ENCODE measurements around the gene CSHL1.
"Not testable (repeated sequence)": the region's sequence is repeated elsewhere in the genome, so short reads cannot be mapped to it uniquely, and the experiment has no call there.

The CSHL1 gene

GRCh38 chr17:63917206-63917605, 6.1 kb upstream of the CSHL1 start:
- not testable (repeated sequence) for H3K27me3 Mint-ChIP-seq, H3K36me3 Mint-ChIP-seq, H3K4me3 Mint-ChIP-seq, H3K9me3 Mint-ChIP-seq, ATAC-seq
- Mint-ChIP-seq H3K4me1 (peaks cover 68% of the 10 kb centered on the region), H3K27ac (peak overlapping the region; percentile 34)

- ATAC-seq, result no peak
- no peaks in the 10 kb centered on the region for H3K9me3 Mint-ChIP-seq
- no peak overlapping the region for H3K4me3 Mint-ChIP-seq
- H3K27ac Mint-ChIP-seq, result peak overlapping the region; percentile 26
- peaks cover 69% of the 10 kb centered on the region for H3K4me1 Mint-ChIP-seq
- peaks cover under 1% of the 10 kb centered on the region for H3K27me3 Mint-ChIP-seq
- no peaks in the 10 kb centered on the region for H3K36me3 Mint-ChIP-seq
These were observed 5.6 kb upstream of the CSHL1 start for GRCh38 chr17:63916566-63917185.

- Mint-ChIP-seq H3K27ac (peak overlapping the region; percentile 26), H3K4me1 (peaks cover 69% of the 10 kb centered on the region), H3K4me3 (peak overlapping the region; percentile 68)
- H3K9me3 Mint-ChIP-seq, H3K27me3 Mint-ChIP-seq, H3K36me3 Mint-ChIP-seq: not testable (repeated sequence)
- peak; percentile 73 for ATAC-seq
These were observed 4.7 kb upstream of the CSHL1 start for GRCh38 chr17:63915753-63916152.

GRCh38 chr17:63914471-63914870, 3.4 kb upstream of the CSHL1 start:
- no peak overlapping the region for H3K4me3 Mint-ChIP-seq
- peak overlapping the region; percentile 62 for H3K27ac Mint-ChIP-seq
- H3K27me3 Mint-ChIP-seq, result peaks cover 8% of the 10 kb centered on the region
- H3K4me1 Mint-ChIP-seq, result peaks cover 56% of the 10 kb centered on the region
- H3K36me3 Mint-ChIP-seq, result no peaks in the 10 kb centered on the region
- no peak for ATAC-seq
- H3K9me3 Mint-ChIP-seq, result no peaks in the 10 kb centered on the region

GRCh38 chr17:63911657-63912100, 621 bp upstream of the CSHL1 start:
- Mint-ChIP-seq H3K4me1 (peaks cover 48% of the 10 kb centered on the region), H3K36me3 (no peaks in the 10 kb centered on the region), H3K27me3 (peaks cover 8% of the 10 kb centered on the region), H3K9me3 (no peaks in the 10 kb centered on the region), H3K27ac (no peak overlapping the region), H3K4me3 (no peak overlapping the region)
- ATAC-seq, result peak; percentile 56

- Mint-ChIP-seq H3K36me3 (no peaks in the 10 kb centered on the region), H3K4me3 (no peak overlapping the region), H3K27me3 (peaks cover 8% of the 10 kb centered on the region), H3K9me3 (no peaks in the 10 kb centered on the region), H3K4me1 (peaks cover 33% of the 10 kb centered on the region), H3K27ac (no peak overlapping the region)
- no peak for ATAC-seq
These were observed 962 bp downstream of the CSHL1 start for GRCh38 chr17:63910096-63910495.

GRCh38 chr17:63909586-63909985, 1.5 kb downstream of the CSHL1 start:
- H3K9me3 Mint-ChIP-seq, H3K4me3 Mint-ChIP-seq, ATAC-seq, H3K27ac Mint-ChIP-seq, H3K36me3 Mint-ChIP-seq, H3K27me3 Mint-ChIP-seq: not testable (repeated sequence)
- peaks cover 32% of the 10 kb centered on the region for H3K4me1 Mint-ChIP-seq

- H3K4me3 Mint-ChIP-seq, H3K27me3 Mint-ChIP-seq, H3K27ac Mint-ChIP-seq, H3K9me3 Mint-ChIP-seq, H3K36me3 Mint-ChIP-seq: not testable (repeated sequence)
- peaks cover 17% of the 10 kb centered on the region for H3K4me1 Mint-ChIP-seq
- peak; percentile 59 for ATAC-seq
These were observed 3.8 kb downstream of the CSHL1 start for GRCh38 chr17:63907161-63907778.

- H3K36me3 Mint-ChIP-seq, H3K27ac Mint-ChIP-seq, ATAC-seq, H3K27me3 Mint-ChIP-seq, H3K9me3 Mint-ChIP-seq, H3K4me3 Mint-ChIP-seq, H3K4me1 Mint-ChIP-seq: not testable (repeated sequence)
These were observed 6.3 kb downstream of the CSHL1 start for GRCh38 chr17:63904796-63905195.

GRCh38 chr17:63903787-63904201, 7.3 kb downstream of the CSHL1 start:
- not testable (repeated sequence) for H3K9me3 Mint-ChIP-seq, H3K27ac Mint-ChIP-seq, H3K4me3 Mint-ChIP-seq, H3K36me3 Mint-ChIP-seq, H3K27me3 Mint-ChIP-seq
- peaks cover 15% of the 10 kb centered on the region for H3K4me1 Mint-ChIP-seq
- ATAC-seq, result peak; percentile 79

- H3K27ac Mint-ChIP-seq, H3K36me3 Mint-ChIP-seq, ATAC-seq, H3K9me3 Mint-ChIP-seq, H3K4me3 Mint-ChIP-seq: not testable (repeated sequence)
- H3K27me3 Mint-ChIP-seq, result peaks cover 20% of the 10 kb centered on the region
- H3K4me1 Mint-ChIP-seq, result peaks cover 21% of the 10 kb centered on the region
These were observed 9.1 kb downstream of the CSHL1 start for GRCh38 chr17:63901971-63902370.

- peaks cover 20% of the 10 kb centered on the region for H3K27me3 Mint-ChIP-seq
- ATAC-seq, result peak; percentile 70
These were observed 11.9 kb downstream of the CSHL1 start for GRCh38 chr17:63898899-63899798.

GRCh38 chr17:63896524-63897354, 14.3 kb downstream of the CSHL1 start, which contains the start of gene CSH1:
Gene CSH1, minus strand, starts transcription at chr17:63896574. Its CDS starts 63 bp downstream, at chr17:63896511.
- H3K4me3 Mint-ChIP-seq, H3K36me3 Mint-ChIP-seq, H3K9me3 Mint-ChIP-seq, H3K27ac Mint-ChIP-seq: not testable (repeated sequence)
- ATAC-seq, result peak; percentile 44
- peaks cover 19% of the 10 kb centered on the region for H3K27me3 Mint-ChIP-seq
- H3K4me1 Mint-ChIP-seq, result peaks cover 17% of the 10 kb centered on the region

More at GRCh38 chr17:63898899-63899798, 11.9 kb downstream of the CSHL1 start:
- not testable (repeated sequence) for H3K27ac Mint-ChIP-seq, H3K36me3 Mint-ChIP-seq, H3K4me3 Mint-ChIP-seq, H3K9me3 Mint-ChIP-seq
- H3K4me1 Mint-ChIP-seq, result peaks cover 23% of the 10 kb centered on the region

GRCh38 chr17:63894821-63895220, 16.2 kb downstream of the CSHL1 start:
- peaks cover 15% of the 10 kb centered on the region for H3K4me1 Mint-ChIP-seq
- not testable (repeated sequence) for H3K36me3 Mint-ChIP-seq, H3K27ac Mint-ChIP-seq, ATAC-seq, H3K9me3 Mint-ChIP-seq, H3K4me3 Mint-ChIP-seq
- H3K27me3 Mint-ChIP-seq, result peaks cover 10% of the 10 kb centered on the region

- H3K9me3 Mint-ChIP-seq, H3K4me3 Mint-ChIP-seq, ATAC-seq, H3K27ac Mint-ChIP-seq, H3K36me3 Mint-ChIP-seq: not testable (repeated sequence)
- H3K27me3 Mint-ChIP-seq, result peaks cover 10% of the 10 kb centered on the region
- peaks cover 12% of the 10 kb centered on the region for H3K4me1 Mint-ChIP-seq
These were observed 17.0 kb downstream of the CSHL1 start for GRCh38 chr17:63894021-63894420.
